ENCODE results near the gene SOX15. TPM values are rescaled to one million over a fixed set of nuclear protein-coding genes. Genes with fewer than 3 reads are reported as not detected.

SOX15 gene
- total RNA-seq, 1 donor from 2014 or later = 0.24 TPM

GRCh38 chr17:7615265-7615747, 25.4 kb upstream of the SOX15 start:
- Mint-ChIP-seq H3K27me3 (no peaks in the 10 kb centered on the region), H3K9me3 (no peaks in the 10 kb centered on the region), H3K4me3 (peak overlapping the region; percentile 87), H3K36me3 (ENCODE audit: low read depth) (peaks cover 13% of the 10 kb centered on the region), H3K27ac (peak overlapping the region; percentile 93), H3K4me1 (peaks cover 35% of the 10 kb centered on the region)
- ChIA-PET CTCF (interaction anchor here (1.1 to 1.6 kb wide), 4 partner anchors 26 to 72 kb away, joined by 3 to 7 read pairs (median 4); partner anchors contain the start of genes SENP3, SOX15 and TP53), POLR2A (interaction anchor here (0.6 to 6.1 kb wide), 13 partner anchors 11 to 571 kb away, joined by 3 to 109 read pairs (median 4); partner anchors contain the start of genes ACADVL, ATP1B2, CD68 and DLG4)
- DNase-seq (no peak), ATAC-seq (ENCODE audit: low read depth) (peak; percentile 14)
- no peak for TF ChIP-seq CTCF (IDR thresholded peaks at IDR 0.05)
- intact Hi-C loops (cut with micrococcal nuclease) = loop anchor here (1.0 to 2.0 kb wide), 8 partner anchors 12 to 241 kb away; partner anchors contain the start of genes ATP1B2, MPDU1, NAA38 and SAT2

- Mint-ChIP-seq H3K4me1 (peaks cover 37% of the 10 kb centered on the region), H3K36me3 (ENCODE audit: low read depth) (peaks cover 15% of the 10 kb centered on the region), H3K4me3 (peak within 1 kb of the TSS; percentile 87), H3K27ac (peak within 1 kb of the TSS; percentile 93), H3K27me3 (no peaks in the 10 kb centered on the region), H3K9me3 (no peaks in the 10 kb centered on the region)
- intact Hi-C loops (cut with micrococcal nuclease) = loop anchor here (1.0 to 2.0 kb wide), 9 partner anchors 13 to 242 kb away; partner anchors contain the start of genes ATP1B2, MPDU1, NAA38 and SAT2
- TF ChIP-seq CTCF (IDR thresholded peaks at IDR 0.05) = no peak
- CTCF ChIA-PET = interaction anchor here (1.1 to 1.6 kb wide), 4 partner anchors 25 to 73 kb away, joined by 3 to 7 read pairs (median 4); partner anchors contain the start of genes SENP3, SOX15 and TP53
- ATAC-seq (ENCODE audit: low read depth) (peak; percentile 93), DNase-seq (peak; percentile 97)
- POLR2A ChIA-PET = interaction anchor here (0.6 to 6.1 kb wide), 16 partner anchors 12 to 571 kb away, joined by 3 to 109 read pairs (median 3); partner anchors contain the start of genes ACADVL, ACAP1, ATP1B2 and CD68
Observed at GRCh38 chr17:7614425-7615264, 24.8 kb upstream of the SOX15 start, which contains the start of gene FXR2. Gene FXR2, minus strand, starts transcription at chr17:7614897. Its CDS starts 365 bp downstream, at chr17:7614532.

- ChIA-PET POLR2A (interaction anchor here (0.9 to 6.1 kb wide), 9 partner anchors 12 to 278 kb away, joined by 3 to 109 read pairs (median 5); partner anchors contain the start of genes ACAP1, CD68, POLR2A and SAT2), CTCF (interaction anchor here (1.0 to 1.6 kb wide), 3 partner anchors 25 to 74 kb away, joined by 4 to 7 read pairs (median 6); partner anchors contain the start of genes SENP3, SOX15 and TP53)
- ATAC-seq (ENCODE audit: low read depth) = no peak
- Mint-ChIP-seq H3K36me3 (ENCODE audit: low read depth) (peaks cover 22% of the 10 kb centered on the region), H3K27ac (peak overlapping the region; percentile 82), H3K27me3 (no peaks in the 10 kb centered on the region), H3K4me1 (peaks cover 40% of the 10 kb centered on the region), H3K9me3 (no peaks in the 10 kb centered on the region), H3K4me3 (peak overlapping the region; percentile 87)
- TF ChIP-seq CTCF (IDR thresholded peaks at IDR 0.05) = no peak
- no peak for DNase-seq
- intact Hi-C loops (cut with micrococcal nuclease) = loop anchor here (1.0 to 2.0 kb wide), 2 partner anchors 53 to 243 kb away; partner anchors contain the start of genes NAA38 and SENP3
Observed at GRCh38 chr17:7613769-7614424, 24.0 kb upstream of the SOX15 start.

GRCh38 chr17:7612294-7612640, 22.4 kb upstream of the SOX15 start:
- no peaks in the 10 kb centered on the region for H3K27me3 Mint-ChIP-seq
- DNase-seq (no peak), ATAC-seq (ENCODE audit: low read depth) (no peak)
- TF ChIP-seq CTCF (IDR thresholded peaks at IDR 0.05) = no peak
- peaks cover 22% of the 10 kb centered on the region for H3K36me3 Mint-ChIP-seq (ENCODE audit: low read depth)
- intact Hi-C loops (cut with micrococcal nuclease) = no loop called here
- peaks cover 40% of the 10 kb centered on the region for H3K4me1 Mint-ChIP-seq
- no peaks in the 10 kb centered on the region for H3K9me3 Mint-ChIP-seq
- peak overlapping the region; percentile 44 for H3K4me3 Mint-ChIP-seq
- ChIA-PET POLR2A (interaction anchor here (0.6 to 6.1 kb wide), 3 partner anchors 32 to 492 kb away, joined by 3 to 109 read pairs (median 6); partner anchors contain the start of genes TP53 and WRAP53), CTCF (interaction anchor here (1.5 kb wide), 1 partner anchor 23 kb away, joined by 4 read pairs; no protein-coding TSS in a partner anchor)
- H3K27ac Mint-ChIP-seq = no peak overlapping the region
